Stimulated activated CD8-positive, alpha-beta memory T cell treated with anti-CD3 and anti-CD28 coated beads, Interleukin-2, amount 100 ng/mL, for 1 hour (primary cell): ENCODE measurements around the gene GSTO2.
A peak's percentile ranks its signal among the peaks of the same experiment; 100 is the strongest.
"Not testable (repeated sequence)": the region's sequence is repeated elsewhere in the genome, so short reads cannot be mapped to it uniquely, and the experiment has no call there.

Experiments
- DNase-seq, 2 donors: peaks; one replicate each; pipeline ENCODE4 v3.0.0-alpha.2; 2020; ENCODE audit warnings: low read depth in 2 of 2

GSTO2 gene

GRCh38 chr10:104268713-104269645 is at the start of gene GSTO2:
Gene GSTO2, plus strand, starts transcription at chr10:104269184. Its CDS starts 5,732 bp downstream, at chr10:104274916.
- peak; percentile 91 to 96 for DNase-seq

- DNase-seq, result no peak
Observed at GRCh38 chr10:104220522-104220921, 48.5 kb upstream of the GSTO2 start.

- DNase-seq, result no peak
Observed at GRCh38 chr10:104223304-104223703, 45.7 kb upstream of the GSTO2 start.

GRCh38 chr10:104230490-104230889 is 38.5 kb upstream of the GSTO2 start:
- no peak for DNase-seq

- peak; percentile 97 to 99 for DNase-seq
Observed at GRCh38 chr10:104231784-104232612, 37.0 kb upstream of the GSTO2 start, which contains the start of gene CFAP43. Gene CFAP43, minus strand, starts transcription at chr10:104232364. Its CDS starts 118 bp downstream, at chr10:104232246.

GRCh38 chr10:104232613-104233102 is 36.3 kb upstream of the GSTO2 start:
- DNase-seq, result no peak

GRCh38 chr10:104233817-104234216 is 35.2 kb upstream of the GSTO2 start:
- DNase-seq, result no peak

GRCh38 chr10:104234934-104235333 is 34.0 kb upstream of the GSTO2 start:
- DNase-seq, result no peak

- no peak for DNase-seq
Observed at GRCh38 chr10:104235801-104236200, 33.2 kb upstream of the GSTO2 start.

- DNase-seq, result no peak
Observed at GRCh38 chr10:104240078-104240477, 28.9 kb upstream of the GSTO2 start.

GRCh38 chr10:104242545-104242944 is 26.4 kb upstream of the GSTO2 start:
- no peak for DNase-seq

GRCh38 chr10:104243009-104243408 is 26.0 kb upstream of the GSTO2 start:
- DNase-seq, result not testable (repeated sequence)

GRCh38 chr10:104243512-104243911 is 25.5 kb upstream of the GSTO2 start:
- DNase-seq, result no peak

- no peak for DNase-seq
Observed at GRCh38 chr10:104245066-104245632, 23.8 kb upstream of the GSTO2 start.

GRCh38 chr10:104246976-104247375 is 22.0 kb upstream of the GSTO2 start:
- no peak for DNase-seq

- no peak for DNase-seq
Observed at GRCh38 chr10:104247513-104248146, 21.4 kb upstream of the GSTO2 start.

GRCh38 chr10:104248931-104249330 is 20.1 kb upstream of the GSTO2 start:
- not testable (repeated sequence) for DNase-seq

- DNase-seq, result no peak
Observed at GRCh38 chr10:104250371-104250770, 18.6 kb upstream of the GSTO2 start.

GRCh38 chr10:104251443-104251842 is 17.5 kb upstream of the GSTO2 start:
- DNase-seq, result no peak

GRCh38 chr10:104252368-104252767 is 16.6 kb upstream of the GSTO2 start:
- DNase-seq, result no peak

- DNase-seq, result no peak
Observed at GRCh38 chr10:104253106-104253505, 15.9 kb upstream of the GSTO2 start.
